GM15510 (cell line): ENCODE results near the gene ZC3H6.

Source experiments
- POLR2A ChIP-seq: IDR thresholded peaks from 3 replicates; pipeline ENCODE4 v1.6.1; 2011; ENCODE audit warnings: borderline replicate concordance; ENCODE audit not compliant: insufficient read length; ENCODE audit errors: extremely low read depth

The ZC3H6 gene

GRCh38 chr2:112262876-112263275, 12.5 kb upstream of the ZC3H6 start:
- no peak for TF ChIP-seq POLR2A

GRCh38 chr2:112268547-112268946, 6.8 kb upstream of the ZC3H6 start:
- no peak for TF ChIP-seq POLR2A

GRCh38 chr2:112272669-112273068, 2.7 kb upstream of the ZC3H6 start:
- no peak for TF ChIP-seq POLR2A

GRCh38 chr2:112273349-112273748, 2.0 kb upstream of the ZC3H6 start:
- no peak for TF ChIP-seq POLR2A

- TF ChIP-seq POLR2A: peak; percentile 52
Observed at GRCh38 chr2:112275887-112276773, 733 bp downstream of the ZC3H6 start.

GRCh38 chr2:112276954-112277353, 1.6 kb downstream of the ZC3H6 start:
- TF ChIP-seq POLR2A: no peak

- no peak for TF ChIP-seq POLR2A
Observed at GRCh38 chr2:112277596-112278220, 2.3 kb downstream of the ZC3H6 start.

GRCh38 chr2:112290088-112290487, 14.7 kb downstream of the ZC3H6 start:
- no peak for TF ChIP-seq POLR2A

- TF ChIP-seq POLR2A: no peak
Observed at GRCh38 chr2:112290648-112291047, 15.3 kb downstream of the ZC3H6 start.

- no peak for TF ChIP-seq POLR2A
Observed at GRCh38 chr2:112293636-112294401, 18.4 kb downstream of the ZC3H6 start.

- TF ChIP-seq POLR2A: no peak
Observed at GRCh38 chr2:112295407-112296078, 20.1 kb downstream of the ZC3H6 start.

- TF ChIP-seq POLR2A: no peak
Observed at GRCh38 chr2:112296407-112296806, 21.0 kb downstream of the ZC3H6 start.

- no peak for TF ChIP-seq POLR2A
Observed at GRCh38 chr2:112301171-112301584, 25.8 kb downstream of the ZC3H6 start.

- no peak for TF ChIP-seq POLR2A
Observed at GRCh38 chr2:112301973-112302372, 26.6 kb downstream of the ZC3H6 start.

GRCh38 chr2:112304298-112304941, 29.0 kb downstream of the ZC3H6 start:
- no peak for TF ChIP-seq POLR2A

- no peak for TF ChIP-seq POLR2A
Observed at GRCh38 chr2:112305132-112305531, 29.7 kb downstream of the ZC3H6 start.
